ENCODE data around the gene TLL1.

- TF ChIP-seq POLR2A (IDR thresholded peaks at IDR 0.05; ENCODE audit: low read length) = no peak
- TF ChIP-seq GATA1 (IDR thresholded peaks at IDR 0.05; ENCODE audit: low read depth, low read length) = no peak
These were observed 33.2 kb downstream of the TLL1 start for GRCh38 chr4:165906272-165906671.

All from erythroblast (primary cell).